UCSD-AML1 (cell line): Measurements from ENCODE around the gene ZNF728.
"Not testable (repeated sequence)": the region's sequence is repeated elsewhere in the genome, so short reads cannot be mapped to it uniquely, and the experiment has no call there.

Source experiments
- DNase-seq: peaks from one replicate; lab custom pipeline; 2025; ENCODE audit not compliant: unreplicated experiment; lab: John Stamatoyannopoulos, UW

Gene ZNF728

GRCh38 chr19:23002690-23003422 lies at the start of gene ZNF728:
Gene ZNF728 (minus strand): TSS chr19:23003176. CDS start chr19:23003030, 146 bp downstream.
- no peak for DNase-seq

- DNase-seq, result no peak
Observed at GRCh38 chr19:23052349-23052748, 49.4 kb upstream of the ZNF728 start.

- DNase-seq, result no peak
Observed at GRCh38 chr19:23049256-23049655, 46.3 kb upstream of the ZNF728 start.

GRCh38 chr19:23046743-23047142 lies 43.8 kb upstream of the ZNF728 start:
- no peak for DNase-seq

- DNase-seq, result no peak
Observed at GRCh38 chr19:23033721-23034120, 30.7 kb upstream of the ZNF728 start.

GRCh38 chr19:23015660-23016059 lies 12.7 kb upstream of the ZNF728 start:
- no peak for DNase-seq

- DNase-seq, result not testable (repeated sequence)
Observed at GRCh38 chr19:22994957-22995356, 8.0 kb downstream of the ZNF728 start.

- no peak for DNase-seq
Observed at GRCh38 chr19:22976248-22976647, 26.7 kb downstream of the ZNF728 start.

- not testable (repeated sequence) for DNase-seq
Observed at GRCh38 chr19:22975546-22976136, 27.3 kb downstream of the ZNF728 start.

- DNase-seq, result no peak
Observed at GRCh38 chr19:22945560-22945959, 57.4 kb downstream of the ZNF728 start.

GRCh38 chr19:22935151-22935550 lies 67.8 kb downstream of the ZNF728 start:
- DNase-seq, result no peak

- DNase-seq, result not testable (repeated sequence)
Observed at GRCh38 chr19:22927576-22927975, 75.4 kb downstream of the ZNF728 start.

- not testable (repeated sequence) for DNase-seq
Observed at GRCh38 chr19:22925181-22925580, 77.8 kb downstream of the ZNF728 start.
